Suprapubic skin (tissue), 4 donors: ENCODE results near the gene IFT20. TPM values are rescaled to one million over a fixed set of nuclear protein-coding genes. Genes with fewer than 3 reads are reported as not detected.

Source experiments
- DNase-seq, 2 donors: peaks; one replicate each; pipeline ENCODE4 v3.0.0-alpha.2; 2019; ENCODE audit warnings: low spot score in 2 of 2
- H3K27ac ChIP-seq: fragments of 200-600 bp; sonication (generic); one replicate; pipeline ENCODE4 v1.5.1; 2019
- H3K27me3 ChIP-seq: fragments of 200-600 bp; sonication (generic); one replicate; pipeline ENCODE4 v1.5.1; 2019
- H3K36me3 ChIP-seq: fragments of 200-600 bp; sonication (generic); one replicate; pipeline ENCODE4 v1.5.1; 2019
- H3K4me1 ChIP-seq: fragments of 200-600 bp; sonication (generic); one replicate; pipeline ENCODE4 v1.5.1; 2019
- H3K4me3 ChIP-seq: fragments of 200-600 bp; sonication (generic); one replicate; pipeline ENCODE4 v1.5.1; 2019; ENCODE audit warnings: mild to moderate bottlenecking
- H3K9me3 ChIP-seq: fragments of 200-600 bp; sonication (generic); one replicate; pipeline ENCODE4 v1.5.1; 2019
- CTCF ChIP-seq, 2 donors: fragments of 200-600 bp in 1 of 2; fragments of 450-650 bp in 1 of 2; sonication (generic) in 1 of 2; IDR thresholded peaks; one replicate each; pipeline ENCODE4 v1.5.1; 2016 to 2019; ENCODE audit warnings: antibody characterized with exemption in 2 of 2, mild to moderate bottlenecking in 1 of 2, moderate library complexity in 1 of 2
- EP300 ChIP-seq: sonication (generic); formaldehyde crosslinking; IDR thresholded peaks from one replicate; pipeline ENCODE4 v1.6.1; 2017; ENCODE audit warnings: antibody characterized with exemption
- POLR2A ChIP-seq, 2 donors: fragments of 450-650 bp; IDR thresholded peaks; one replicate each; pipeline ENCODE4 v1.6.1; 2017; ENCODE audit warnings: antibody characterized with exemption in 2 of 2, mild to moderate bottlenecking in 2 of 2, moderate library complexity in 2 of 2
- POLR2AphosphoS5 ChIP-seq, 3 donors: sonication (generic); formaldehyde crosslinking; IDR thresholded peaks; one replicate each; pipeline ENCODE4 v1.6.1; 2017; ENCODE audit warnings: antibody characterized with exemption in 3 of 3
- WGBS: methylation state at CpG from one replicate; pipeline ENCODE4 v1.1.5; 2018; 5-methylcytosine and 5-hydroxymethylcytosine counted together
- total RNA-seq, 4 donors: library from RNA; depleted of rRNA; stranded (reverse); fragments of >200 nt; gene quantifications; one replicate each; pipeline ENCODE4 v1.1.0, GENCODE V29; 2016

IFT20 gene
- total RNA-seq, 4 donors from 2014 or later = 31.5 to 52.1 (median 32.9) TPM

GRCh38 chr17:28370744-28371103, 35.5 kb upstream of the IFT20 start:
- Histone ChIP-seq H3K4me3 (no peak overlapping the region), H3K27ac (peak overlapping the region; percentile 11)

GRCh38 chr17:28370035-28370743, 34.9 kb upstream of the IFT20 start, which contains the start of gene VTN:
VTN (minus strand) TSS chr17:28370307; CDS start chr17:28370203, 104 bp downstream.
- Histone ChIP-seq H3K36me3 (no peaks in the 10 kb centered on the region), H3K27ac (peak within 1 kb of the TSS; percentile 11), H3K4me3 (peak within 1 kb of the TSS; percentile 64), H3K9me3 (no peaks in the 10 kb centered on the region), H3K27me3 (no peaks in the 10 kb centered on the region), H3K4me1 (peaks cover 30% of the 10 kb centered on the region)
- no peak for DNase-seq
- TF ChIP-seq POLR2AphosphoS5 (IDR thresholded peaks at IDR 0.05) = no peak
- TF ChIP-seq CTCF (IDR thresholded peaks at IDR 0.05) = no peak
- TF ChIP-seq EP300 = no peak
- WGBS = 27% methylated on average over 8 of the region's 8 CpGs

More at GRCh38 chr17:28370744-28371103, 35.5 kb upstream of the IFT20 start:
- no peaks in the 10 kb centered on the region for H3K36me3 ChIP-seq
- 44% methylated on average over 1 of the region's 1 CpG for WGBS
- no peak for DNase-seq
- TF ChIP-seq CTCF (IDR thresholded peaks at IDR 0.05) = no peak
- TF ChIP-seq EP300 = no peak
- no peak for TF ChIP-seq POLR2AphosphoS5 (IDR thresholded peaks at IDR 0.05)
- H3K4me1 ChIP-seq = peaks cover 30% of the 10 kb centered on the region
- no peaks in the 10 kb centered on the region for H3K9me3 ChIP-seq
- no peaks in the 10 kb centered on the region for H3K27me3 ChIP-seq

GRCh38 chr17:28369684-28370034, 34.4 kb upstream of the IFT20 start:
- Histone ChIP-seq H3K9me3 (no peaks in the 10 kb centered on the region), H3K36me3 (peaks cover 4% of the 10 kb centered on the region), H3K27me3 (no peaks in the 10 kb centered on the region), H3K27ac (no peak overlapping the region), H3K4me3 (no peak overlapping the region), H3K4me1 (peaks cover 30% of the 10 kb centered on the region)
- TF ChIP-seq POLR2A (IDR thresholded peaks at IDR 0.05) = no peak
- TF ChIP-seq POLR2AphosphoS5 (IDR thresholded peaks at IDR 0.05) = no peak
- TF ChIP-seq CTCF (IDR thresholded peaks at IDR 0.05) = no peak
- no peak for TF ChIP-seq EP300
- 79% methylated on average over 10 of the region's 10 CpGs for WGBS
- no peak for DNase-seq

GRCh38 chr17:28368915-28369683, 33.8 kb upstream of the IFT20 start:
- Histone ChIP-seq H3K27me3 (no peaks in the 10 kb centered on the region), H3K4me3 (no peak overlapping the region), H3K36me3 (peaks cover 10% of the 10 kb centered on the region), H3K4me1 (peaks cover 30% of the 10 kb centered on the region), H3K9me3 (no peaks in the 10 kb centered on the region), H3K27ac (no peak overlapping the region)
- TF ChIP-seq POLR2AphosphoS5 (IDR thresholded peaks at IDR 0.05) = no peak
- DNase-seq = no peak
- WGBS = 93% methylated on average over 23 of the region's 23 CpGs

GRCh38 chr17:28368306-28368831, 33.1 kb upstream of the IFT20 start:
- 100% methylated on average over 4 of the region's 5 CpGs for WGBS

More at GRCh38 chr17:28368306-28368831, 33.1 kb upstream of the IFT20 start:
- no peaks in the 10 kb centered on the region for H3K9me3 ChIP-seq
- no peak for DNase-seq
- no peak overlapping the region for H3K4me3 ChIP-seq
- H3K27ac ChIP-seq = no peak overlapping the region
- no peak for TF ChIP-seq POLR2AphosphoS5 (IDR thresholded peaks at IDR 0.05)
- TF ChIP-seq EP300 = no peak
- TF ChIP-seq CTCF (IDR thresholded peaks at IDR 0.05) = no peak
- no peak for TF ChIP-seq POLR2A (IDR thresholded peaks at IDR 0.05)
- H3K36me3 ChIP-seq = peaks cover 17% of the 10 kb centered on the region
- H3K27me3 ChIP-seq = no peaks in the 10 kb centered on the region
- peaks cover 30% of the 10 kb centered on the region for H3K4me1 ChIP-seq
